K562 (cell line): ENCODE results near the gene WDPCP. TPM values are rescaled to one million over a fixed set of nuclear protein-coding genes. Genes with fewer than 3 reads are reported as not detected.

Source experiments
- ATAC-seq: fragments of 200-7000 bp; cut with Tn5 transposase; 3 replicates; pipeline ENCODE4 v1.9.1; 2020; ENCODE audit warnings: moderate library complexity
- BruUV-seq: library from RNA; stranded (reverse); fragments of 400-500 nt; replicated peaks from 2 replicates; lab custom pipeline; 2021; lab: Mats Ljungman, UMichigan
- CTCF ChIA-PET: fragments of 300-600 bp; formaldehyde crosslinking; extraction: SDS; loops from one replicate; lab custom pipeline; 2021; ENCODE audit warnings: low intra/inter-chr PET ratio; lab: Yijun Ruan, JAX
- POLR2A ChIA-PET: fragments of 300-600, 350-650 bp; sonication (Branson Sonifier 250); formaldehyde crosslinking; extraction: SDS; loops from one replicate; lab custom pipeline; 2021; ENCODE audit warnings: antibody characterized with exemption, inconsistent platforms; lab: Yijun Ruan, JAX
- DNase-seq, 4 experiments: peaks; one replicate each; pipeline versions ENCODE4 v3.0.0 to v3.0.0-alpha.2; 2011 to 2018; ENCODE audit warnings: low spot score in 3 of 4, mixed read lengths in 3 of 4; ENCODE audit errors: extremely low read depth in 1 of 4
- FAIRE-seq: peaks from 2 replicates; lab custom pipeline; 2011; peaks lifted over from hg19 to GRCh38; lab: Jason Lieb, UNC
- H2AFZ ChIP-seq: 2 replicates; pipeline ENCODE4 v1.6.0; 2011; ENCODE audit warnings: low read depth, low read length, control low read depth, inconsistent platforms
- H3K27ac ChIP-seq: fragments of 200-600 bp; 3 replicates; pipeline ENCODE4 v1.8.0; 2011; ENCODE audit warnings: low read depth, mild to moderate bottlenecking, control low read depth, inconsistent platforms, low read length, moderate library complexity, mixed read lengths; ENCODE audit errors: extremely low read depth
- H3K27me3 ChIP-seq, 2 experiments: fragments of 300-600 bp in 1 of 2; 2 replicates in 1 of 2; 3 replicates in 1 of 2; pipeline versions ENCODE4 v1.6.0 to v1.8.0; 2011; ENCODE audit warnings: inconsistent platforms in 2 of 2, low read length in 2 of 2, mild to moderate bottlenecking in 1 of 2, mixed read lengths in 1 of 2, moderate library complexity in 1 of 2; ENCODE audit not compliant: control insufficient read depth in 2 of 2, insufficient read depth in 2 of 2
- H3K36me3 ChIP-seq: fragments of 300-600 bp; 3 replicates; pipeline ENCODE4 v1.8.0; 2011; ENCODE audit warnings: mild to moderate bottlenecking, low read length, inconsistent platforms; ENCODE audit not compliant: control insufficient read depth, insufficient read depth
- H3K4me1 ChIP-seq, 2 experiments: fragments of 200-600 bp in 1 of 2; replicated peaks in 1 of 2; 2 replicates in 1 of 2; 3 replicates in 1 of 2; pipeline versions ENCODE4 v1.5.1 to v1.8.0; 2011; ENCODE audit warnings: inconsistent platforms in 2 of 2, low read length in 2 of 2, mild to moderate bottlenecking in 1 of 2, mixed read lengths in 1 of 2, moderate library complexity in 1 of 2; ENCODE audit not compliant: control insufficient read depth in 2 of 2, insufficient read depth in 2 of 2
- H3K4me2 ChIP-seq: 2 replicates; pipeline ENCODE4 v1.6.1; 2011; ENCODE audit warnings: low read length, control low read depth, inconsistent platforms, mixed read lengths; ENCODE audit not compliant: insufficient read depth
- H3K4me3 ChIP-seq: fragments of 200-600 bp; sonication (generic), shearing (Covaris generic); 2 replicates; pipeline ENCODE4 v1.5.1; 2016; ENCODE audit warnings: control low read depth, inconsistent platforms
- H3K79me2 ChIP-seq: fragments of 200-600 bp; 3 replicates; pipeline ENCODE4 v1.8.0; 2011; ENCODE audit warnings: low read length, inconsistent platforms; ENCODE audit not compliant: control insufficient read depth, insufficient read depth
- H3K9ac ChIP-seq, 2 experiments: 2 replicates each; pipeline versions ENCODE4 v1.6.0 to v1.6.1; 2011; ENCODE audit warnings: low read depth in 2 of 2, low read length in 2 of 2, control low read depth in 1 of 2, inconsistent platforms in 1 of 2, mild to moderate bottlenecking in 1 of 2, mixed read lengths in 1 of 2; ENCODE audit not compliant: insufficient read depth in 1 of 2
- H3K9me1 ChIP-seq: one replicate; pipeline ENCODE4 v1.6.0; 2011; ENCODE audit warnings: inconsistent platforms, mild to moderate bottlenecking, low read length, moderate library complexity; ENCODE audit not compliant: control insufficient read depth, insufficient read depth
- H3K9me3 ChIP-seq: replicated peaks from 2 replicates; pipeline ENCODE4 v1.5.1; 2011; ENCODE audit warnings: low read depth, low read length, inconsistent platforms; ENCODE audit not compliant: control insufficient read depth, insufficient read depth
- H4K20me1 ChIP-seq: replicated peaks from 2 replicates; pipeline ENCODE4 v1.6.1; 2011; ENCODE audit warnings: low read length, inconsistent platforms, mixed read lengths; ENCODE audit not compliant: control insufficient read depth, insufficient read depth
- CEBPB ChIP-seq: fragments of 450-650 bp; IDR thresholded peaks from 2 replicates; pipeline ENCODE4 v1.6.1; 2016; ENCODE audit warnings: missing genetic modification characterization, missing compliant biosample characterization
- DEAF1 ChIP-seq: fragments of 450-650 bp; formaldehyde crosslinking; IDR thresholded peaks from 2 replicates; pipeline ENCODE4 v1.4.0; 2020; ENCODE audit warnings: mild to moderate bottlenecking, moderate library complexity
- HNRNPL ChIP-seq: fragments of 200-400 bp; formaldehyde crosslinking; IDR thresholded peaks from 2 replicates; pipeline ENCODE4 v1.6.1; 2017; ENCODE audit warnings: low read depth, mild to moderate bottlenecking, low read length
- MITF ChIP-seq: IDR thresholded peaks from 2 replicates; pipeline ENCODE4 v1.6.1; 2014; ENCODE audit warnings: antibody characterized with exemption
- PPARD ChIP-seq: fragments of 250-450 bp; sonication (Bioruptor Pico); IDR thresholded peaks from 2 replicates; pipeline ENCODE4 v1.8.0; 2022; ENCODE audit warnings: inconsistent platforms, mild to moderate bottlenecking, moderate library complexity
- SIN3A ChIP-seq, 2 experiments: fragments of 150-350 bp in 1 of 2; IDR thresholded peaks; 2 replicates each; pipeline ENCODE4 v1.6.1; 2011 to 2016; ENCODE audit warnings: borderline replicate concordance in 2 of 2, low read depth in 2 of 2, low read length in 2 of 2, mild to moderate bottlenecking in 2 of 2, moderate library complexity in 2 of 2; ENCODE audit not compliant: control insufficient read depth in 1 of 2
- THAP7 ChIP-seq: fragments of 250-450 bp; sonication (Bioruptor Pico); IDR thresholded peaks from 2 replicates; pipeline ENCODE4 v1.5.0; 2021
- U2AF2 ChIP-seq: fragments of 200-400 bp; formaldehyde crosslinking; optimal IDR thresholded peaks from 2 replicates; pipeline ENCODE3; 2017; ENCODE audit warnings: low read depth, mild to moderate bottlenecking, low read length
- ZFP30 ChIP-seq: fragments of 250-450 bp; sonication (Bioruptor Pico); IDR thresholded peaks from 2 replicates; pipeline ENCODE4 v1.8.0; 2022; ENCODE audit warnings: moderate library complexity, mild to moderate bottlenecking, inconsistent platforms, borderline replicate concordance
- ZNF584 ChIP-seq: fragments of 200-800 bp; sonication (Bioruptor generic); IDR thresholded peaks from 2 replicates; pipeline ENCODE4 v1.6.1; 2016; ENCODE audit warnings: low read depth, mild to moderate bottlenecking, missing genetic modification characterization, missing compliant biosample characterization
- ZNF778 ChIP-seq: fragments of 450-650 bp; formaldehyde crosslinking; IDR thresholded peaks from 2 replicates; pipeline ENCODE4 v1.4.0; 2020; ENCODE audit warnings: mild to moderate bottlenecking, moderate library complexity
- WGBS: fragments of 100-300 bp; shearing (Covaris generic); methylation state at CpG from one replicate; pipeline ENCODE4 v1.1.6; 2016; ENCODE audit warnings: low coverage, mixed read lengths; ENCODE audit not compliant: insufficient coverage; ENCODE audit errors: missing lambda C conversion rate; 5-methylcytosine and 5-hydroxymethylcytosine counted together
- in situ Hi-C: fragments of 300-500 bp; cut with MboI; formaldehyde crosslinking; loops from 4 replicates; pipeline ENCODE4 v1.15.0; 2018; ENCODE audit warnings: inconsistent platforms, mixed read lengths
- intact Hi-C: fragments of 100-400 bp; cut with micrococcal nuclease; formaldehyde crosslinking; loops from 2 replicates; pipeline ENCODE4 v1.14.2; 2022
- polyA plus RNA-seq, 8 experiments: library from polyadenylated mRNA; depleted of rRNA in 4 of 8; stranded (reverse) in 5 of 8; unstranded in 3 of 8; fragments of >200 nt; fragmentation: Nextera tagmentation in 2 of 8; fragmentation: Illumina TruSeq in 1 of 8; extraction: Ambion mirVana in 2 of 8; extraction: Trizol in 1 of 8; gene quantifications; 2 replicates each; pipeline versions ENCODE4 v1.2.1 to v1.2.3, GENCODE V29; 2011 to 2014; ENCODE audit warnings: inconsistent platforms in 1 of 8, missing spikeins in 1 of 8
- total RNA-seq, 7 experiments: library from RNA; depleted of rRNA in 6 of 7; stranded (reverse); fragments of >200 nt in 6 of 7; fragmentation: Illumina TruSeq in 2 of 7; extraction: Trizol in 2 of 7; gene quantifications; 2 replicates each; pipeline versions ENCODE4 v1.2.1 to v1.2.3, GENCODE V29; 2011 to 2021; ENCODE audit warnings: low replicate concordance in 1 of 7
- TF ChIP-seq, protein P1 (sequence below), 2 experiments: IDR thresholded peaks; 2 replicates each; pipeline ENCODE4 v1.6.1; 2011; ENCODE audit warnings: borderline replicate concordance in 1 of 2, control low read depth in 1 of 2, low read depth in 1 of 2, low read length in 1 of 2, mild to moderate bottlenecking in 1 of 2, mixed read lengths in 1 of 2, moderate library complexity in 1 of 2; ENCODE audit not compliant: insufficient read depth in 1 of 2, insufficient read length in 1 of 2, poor library complexity in 1 of 2, severe bottlenecking in 1 of 2; ENCODE audit errors: extremely low read depth in 1 of 2
- TF ChIP-seq, protein P2 (sequence below): fragments of 450-650 bp; formaldehyde crosslinking; IDR thresholded peaks from 2 replicates; pipeline ENCODE4 v1.4.0; 2022; ENCODE audit warnings: missing genetic modification characterization
- TF ChIP-seq, protein P3 (sequence below): sonication (generic); formaldehyde crosslinking; IDR thresholded peaks from 2 replicates; pipeline ENCODE4 v1.8.0; 2022; ENCODE audit warnings: mild to moderate bottlenecking, missing genetic modification reagents

Gene WDPCP
- total and polyA plus RNA-seq, 9 of the 15 experiments (the other 6 are each of a cell fraction or from before 2014, with no cell fraction given) = 1.4 to 6.4 (median 5.5) TPM

DNA sequence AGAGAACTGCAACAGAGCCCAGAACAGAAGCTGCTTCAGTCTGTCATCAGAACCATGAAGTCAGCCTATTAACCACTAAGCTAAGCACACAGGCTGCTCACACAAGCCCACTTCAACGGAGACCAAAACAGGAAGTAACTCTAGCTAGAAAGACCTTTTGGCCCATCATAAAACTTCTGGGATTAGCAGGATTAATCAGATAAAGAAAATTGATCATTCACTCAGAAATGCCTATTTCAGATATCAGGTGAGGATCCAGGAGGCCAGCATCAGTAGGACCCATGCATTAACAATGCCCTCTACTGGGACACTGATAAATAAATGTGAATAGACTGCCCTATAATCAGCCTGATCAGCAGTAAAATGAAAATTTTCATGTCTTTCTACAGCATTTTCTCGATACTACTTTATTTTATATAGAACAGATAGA, 101.4 kb downstream of the WDPCP start:
- no peaks in the 10 kb centered on the region for H3K27me3 ChIP-seq
- no peaks in the 10 kb centered on the region for H3K79me2 ChIP-seq
- H4K20me1 ChIP-seq = no peaks in the 10 kb centered on the region
- BruUV-seq = no TSS peak
- no peaks in the 10 kb centered on the region for H3K4me1 ChIP-seq
- ATAC-seq = no peak
- H3K27ac ChIP-seq = no peak overlapping the region
- no peaks in the 10 kb centered on the region for H3K36me3 ChIP-seq
- no peaks in the 10 kb centered on the region for H3K9me3 ChIP-seq
- DNase-seq = no peak
- intact Hi-C loops = loop anchor here (1.0 to 10.0 kb wide), 3 partner anchors 302 to 700 kb away; no protein-coding TSS in a partner anchor
- FAIRE-seq = no peak
- ChIA-PET CTCF (interaction anchor here (0.6 kb wide), 1 partner anchor 326 kb away, joined by 4 read pairs; no protein-coding TSS in a partner anchor), POLR2A (interaction anchor here (0.6 kb wide), 1 partner anchor 305 kb away, joined by 3 read pairs; no protein-coding TSS in a partner anchor)
- no peak overlapping the region for H3K9ac ChIP-seq
- no peaks in the 10 kb centered on the region for H3K9me1 ChIP-seq
- H3K4me3 ChIP-seq = no peak overlapping the region
- no peak overlapping the region for H2AFZ ChIP-seq
- 7% methylated on average over 2 of the region's 2 CpGs for WGBS
- in situ Hi-C loops = no loop called here
- no peak overlapping the region for H3K4me2 ChIP-seq
- TF ChIP-seq ZNF584 (CRISPR knock-in tag) (no peak), PPARD (CRISPR knock-in tag) (no peak), U2AF2 (no peak), SIN3A (IDR thresholded peaks at IDR 0.05; ENCODE audit: borderline replicate concordance in 2 of 2, control insufficient read depth in 1 of 2, low read depth in 2 of 2, low read length in 2 of 2) (no peak), DEAF1 (CRISPR knock-in tag) (no peak), MITF (no peak), ZNF778 (CRISPR knock-in tag) (no peak), ZFP30 (CRISPR knock-in tag) (no peak), HNRNPL (no peak), CEBPB (tag) (no peak), THAP7 (no peak)
- TF ChIP-seq, protein P1, sequence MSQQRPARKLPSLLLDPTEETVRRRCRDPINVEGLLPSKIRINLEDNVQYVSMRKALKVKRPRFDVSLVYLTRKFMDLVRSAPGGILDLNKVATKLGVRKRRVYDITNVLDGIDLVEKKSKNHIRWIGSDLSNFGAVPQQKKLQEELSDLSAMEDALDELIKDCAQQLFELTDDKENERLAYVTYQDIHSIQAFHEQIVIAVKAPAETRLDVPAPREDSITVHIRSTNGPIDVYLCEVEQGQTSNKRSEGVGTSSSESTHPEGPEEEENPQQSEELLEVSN (IDR thresholded peaks at IDR 0.05; ENCODE audit: borderline replicate concordance in 1 of 2, extremely low read depth in 1 of 2, insufficient read depth in 1 of 2, insufficient read length in 1 of 2, low read depth in 1 of 2, low read length in 1 of 2, poor library complexity in 1 of 2, severe bottlenecking in 1 of 2) = no peak
- TF ChIP-seq, protein P2, sequence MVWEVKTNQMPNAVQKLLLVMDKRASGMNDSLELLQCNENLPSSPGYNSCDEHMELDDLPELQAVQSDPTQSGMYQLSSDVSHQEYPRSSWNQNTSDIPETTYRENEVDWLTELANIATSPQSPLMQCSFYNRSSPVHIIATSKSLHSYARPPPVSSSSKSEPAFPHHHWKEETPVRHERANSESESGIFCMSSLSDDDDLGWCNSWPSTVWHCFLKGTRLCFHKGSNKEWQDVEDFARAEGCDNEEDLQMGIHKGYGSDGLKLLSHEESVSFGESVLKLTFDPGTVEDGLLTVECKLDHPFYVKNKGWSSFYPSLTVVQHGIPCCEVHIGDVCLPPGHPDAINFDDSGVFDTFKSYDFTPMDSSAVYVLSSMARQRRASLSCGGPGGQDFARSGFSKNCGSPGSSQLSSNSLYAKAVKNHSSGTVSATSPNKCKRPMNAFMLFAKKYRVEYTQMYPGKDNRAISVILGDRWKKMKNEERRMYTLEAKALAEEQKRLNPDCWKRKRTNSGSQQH (CRISPR knock-in tag) = no peak
- TF ChIP-seq, protein P3, sequence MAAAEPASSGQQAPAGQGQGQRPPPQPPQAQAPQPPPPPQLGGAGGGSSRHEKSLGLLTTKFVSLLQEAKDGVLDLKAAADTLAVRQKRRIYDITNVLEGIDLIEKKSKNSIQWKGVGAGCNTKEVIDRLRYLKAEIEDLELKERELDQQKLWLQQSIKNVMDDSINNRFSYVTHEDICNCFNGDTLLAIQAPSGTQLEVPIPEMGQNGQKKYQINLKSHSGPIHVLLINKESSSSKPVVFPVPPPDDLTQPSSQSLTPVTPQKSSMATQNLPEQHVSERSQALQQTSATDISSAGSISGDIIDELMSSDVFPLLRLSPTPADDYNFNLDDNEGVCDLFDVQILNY = no peak
